Rectal smooth muscle tissue (tissue), 1 donor: Measurements from ENCODE around the gene ALDH3B2.
"Not testable (repeated sequence)": the region's sequence is repeated elsewhere in the genome, so short reads cannot be mapped to it uniquely, and the experiment has no call there.

Source experiments
- H3K27ac ChIP-seq: one replicate; pipeline ENCODE4 v1.7.0; 2013; ENCODE audit warnings: low read depth, low read length, inconsistent platforms
- H3K27me3 ChIP-seq: one replicate; pipeline ENCODE4 v1.7.0; 2013; ENCODE audit warnings: low read length; ENCODE audit not compliant: control insufficient read depth, insufficient read depth
- H3K36me3 ChIP-seq: one replicate; pipeline ENCODE4 v1.7.0; 2013; ENCODE audit warnings: low read length; ENCODE audit not compliant: control insufficient read depth, insufficient read depth
- H3K4me1 ChIP-seq: one replicate; pipeline ENCODE4 v1.7.0; 2013; ENCODE audit warnings: low read length; ENCODE audit not compliant: control insufficient read depth, insufficient read depth
- H3K4me3 ChIP-seq: one replicate; pipeline ENCODE4 v1.7.0; 2013; ENCODE audit warnings: low read length
- H3K9ac ChIP-seq: one replicate; pipeline ENCODE4 v1.7.0; 2013; ENCODE audit warnings: low read length

The ALDH3B2 gene

GRCh38 chr11:67626131-67626833 lies 48.1 kb downstream of the ALDH3B2 start:
- not testable (repeated sequence) for H3K27ac ChIP-seq, H3K27me3 ChIP-seq, H3K36me3 ChIP-seq, H3K4me3 ChIP-seq, H3K4me1 ChIP-seq, H3K9ac ChIP-seq

GRCh38 chr11:67623795-67624194 lies 50.6 kb downstream of the ALDH3B2 start:
- H3K27me3 ChIP-seq, H3K4me1 ChIP-seq, H3K36me3 ChIP-seq, H3K27ac ChIP-seq, H3K4me3 ChIP-seq, H3K9ac ChIP-seq: not testable (repeated sequence)

- not testable (repeated sequence) for H3K36me3 ChIP-seq, H3K27me3 ChIP-seq, H3K9ac ChIP-seq, H3K4me1 ChIP-seq, H3K4me3 ChIP-seq, H3K27ac ChIP-seq
Measured at GRCh38 chr11:67622905-67623304, 51.5 kb downstream of the ALDH3B2 start.

- not testable (repeated sequence) for H3K27me3 ChIP-seq, H3K9ac ChIP-seq, H3K4me1 ChIP-seq, H3K36me3 ChIP-seq, H3K27ac ChIP-seq, H3K4me3 ChIP-seq
Measured at GRCh38 chr11:67621928-67622327, 52.5 kb downstream of the ALDH3B2 start.

- H3K4me1 ChIP-seq, H3K36me3 ChIP-seq, H3K9ac ChIP-seq, H3K27ac ChIP-seq, H3K4me3 ChIP-seq, H3K27me3 ChIP-seq: not testable (repeated sequence)
Measured at GRCh38 chr11:67620621-67621020, 53.8 kb downstream of the ALDH3B2 start.

GRCh38 chr11:67619683-67620618 lies 54.5 kb downstream of the ALDH3B2 start:
- not testable (repeated sequence) for H3K4me1 ChIP-seq, H3K27me3 ChIP-seq, H3K9ac ChIP-seq, H3K4me3 ChIP-seq, H3K27ac ChIP-seq, H3K36me3 ChIP-seq

- not testable (repeated sequence) for H3K4me1 ChIP-seq, H3K9ac ChIP-seq, H3K36me3 ChIP-seq, H3K4me3 ChIP-seq, H3K27me3 ChIP-seq, H3K27ac ChIP-seq
Measured at GRCh38 chr11:67618901-67619659, 55.3 kb downstream of the ALDH3B2 start.

- Histone ChIP-seq H3K36me3 (no peaks in the 10 kb centered on the region), H3K27me3 (peaks cover 3% of the 10 kb centered on the region), H3K9ac (no peak overlapping the region), H3K4me3 (no peak overlapping the region), H3K27ac (no peak overlapping the region), H3K4me1 (no peaks in the 10 kb centered on the region)
Measured at GRCh38 chr11:67617243-67617953, 57.0 kb downstream of the ALDH3B2 start.

GRCh38 chr11:67616431-67617242 lies 57.8 kb downstream of the ALDH3B2 start:
- Histone ChIP-seq H3K9ac (no peak overlapping the region), H3K4me1 (no peaks in the 10 kb centered on the region)

GRCh38 chr11:67615728-67616430 lies 58.5 kb downstream of the ALDH3B2 start:
- H3K4me3 ChIP-seq: no peak overlapping the region
- no peaks in the 10 kb centered on the region for H3K4me1 ChIP-seq
- no peak overlapping the region for H3K9ac ChIP-seq
- peaks cover 9% of the 10 kb centered on the region for H3K36me3 ChIP-seq
- H3K27ac ChIP-seq: no peak overlapping the region
- peaks cover 3% of the 10 kb centered on the region for H3K27me3 ChIP-seq

More at GRCh38 chr11:67616431-67617242, 57.8 kb downstream of the ALDH3B2 start:
- Histone ChIP-seq H3K36me3 (peaks cover 6% of the 10 kb centered on the region), H3K27ac (no peak overlapping the region), H3K27me3 (peaks cover 3% of the 10 kb centered on the region), H3K4me3 (no peak overlapping the region)
